Stimulated activated CD4-positive, alpha-beta T cell treated with anti-CD3 and anti-CD28 coated beads, Interleukin-2, amount 100 ng/mL, for 48 hours (primary cell): ENCODE results near the gene ZDHHC8.

Experiments
- DNase-seq, 2 donors: peaks; one replicate each; pipeline ENCODE4 v3.0.0-alpha.2; 2020

ZDHHC8 gene

GRCh38 chr22:20164863-20165262 is 33.3 kb downstream of the ZDHHC8 start:
- no peak for DNase-seq

DNA sequence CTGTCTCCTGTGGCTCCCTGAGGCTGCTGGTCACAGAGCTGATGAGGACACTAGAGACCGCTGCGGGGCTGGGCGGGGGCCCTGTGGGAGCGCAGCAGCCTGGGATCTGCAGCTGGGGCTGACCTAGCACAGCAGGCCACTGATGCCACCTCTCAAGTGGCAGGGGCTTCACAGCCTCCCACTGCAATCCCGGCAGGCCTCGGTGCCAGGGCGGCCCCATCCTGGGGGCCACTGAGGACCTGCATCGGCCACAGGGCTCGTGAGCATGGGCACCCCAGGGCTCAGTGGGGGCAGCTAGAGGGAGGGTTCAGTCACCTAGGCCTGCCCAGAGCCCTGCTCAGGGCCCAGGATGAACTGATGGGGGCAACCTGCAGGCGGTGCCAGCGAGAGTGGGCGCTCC is 33.8 kb downstream of the ZDHHC8 start:
- DNase-seq = no peak

- DNase-seq = no peak
Measured at GRCh38 chr22:20165913-20166312, 34.3 kb downstream of the ZDHHC8 start.

DNA sequence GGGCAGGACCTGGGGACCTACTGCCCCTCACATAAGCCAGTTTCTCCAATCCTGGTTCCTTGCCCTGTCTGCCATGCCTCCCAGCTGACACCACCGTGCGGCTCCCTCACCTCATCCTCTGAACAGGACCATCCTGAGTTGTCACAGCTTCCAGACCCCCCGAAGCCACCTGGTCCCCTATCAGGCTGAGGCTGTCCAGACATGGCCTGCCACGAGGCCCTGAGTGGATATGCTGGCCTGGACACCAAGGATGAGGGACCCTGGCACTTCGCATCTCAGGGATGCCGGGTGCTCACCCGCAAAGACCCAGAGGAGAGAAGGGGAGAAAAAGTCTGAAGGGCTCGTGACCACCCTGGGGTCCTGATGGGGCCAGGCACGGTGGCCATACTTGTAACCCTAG is 35.1 kb downstream of the ZDHHC8 start:
- DNase-seq = no peak

- no peak for DNase-seq
Measured at GRCh38 chr22:20167643-20168322, 36.2 kb downstream of the ZDHHC8 start.

DNA sequence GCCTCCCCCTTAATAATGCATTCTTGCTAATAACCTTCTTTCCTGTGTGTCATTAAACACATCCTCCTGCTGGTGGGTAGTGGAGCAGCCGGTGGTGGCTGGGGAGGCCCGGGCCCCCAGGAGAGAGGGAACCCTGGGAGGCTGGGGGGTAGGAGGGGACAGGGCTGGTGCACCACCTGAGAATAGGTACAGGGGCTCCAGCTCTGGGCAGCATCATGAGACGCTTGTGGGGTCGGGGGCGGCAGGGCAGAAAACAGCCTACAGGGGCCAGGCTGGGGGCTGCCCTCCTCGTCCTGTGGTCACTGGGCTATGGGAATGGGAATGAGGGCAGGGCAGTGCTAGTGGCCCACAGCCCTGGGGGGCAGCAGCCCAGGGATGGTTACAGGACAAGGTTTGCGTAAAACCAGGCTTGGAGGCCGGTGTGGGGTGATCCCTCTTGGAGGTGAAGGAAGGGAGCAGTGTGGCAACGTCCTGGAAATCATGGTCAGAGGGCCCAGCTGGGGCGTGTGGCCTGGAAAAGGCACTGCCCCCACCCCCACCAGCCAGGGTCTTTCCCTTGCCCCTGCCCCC is 37.7 kb downstream of the ZDHHC8 start:
- no peak for DNase-seq

DNA sequence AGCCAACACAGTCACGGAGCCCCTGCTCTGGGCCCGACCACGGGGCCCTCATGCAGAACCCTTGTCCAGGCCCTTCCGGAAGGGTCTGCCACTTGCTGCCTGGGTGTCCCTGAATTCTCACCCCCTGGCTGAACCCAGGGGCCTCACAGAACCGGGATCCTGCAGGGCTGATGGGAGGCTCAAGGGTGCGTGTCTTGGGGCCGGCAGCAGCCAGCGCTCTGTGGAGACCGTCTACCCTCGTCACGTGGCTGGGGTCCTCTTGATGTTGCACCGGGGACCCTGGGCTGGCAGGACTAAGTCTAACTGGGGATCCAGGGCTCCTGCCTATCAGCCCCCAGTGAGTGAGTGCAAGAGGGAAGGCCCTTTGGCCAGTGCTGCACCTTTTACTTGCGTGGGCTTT is 38.6 kb downstream of the ZDHHC8 start:
- DNase-seq = no peak

- DNase-seq = no peak
Measured at GRCh38 chr22:20171288-20172140, 39.9 kb downstream of the ZDHHC8 start.

GRCh38 chr22:20172141-20172613 is 40.6 kb downstream of the ZDHHC8 start:
- no peak for DNase-seq

GRCh38 chr22:20173246-20173645 is 41.6 kb downstream of the ZDHHC8 start:
- no peak for DNase-seq

- DNase-seq = no peak
Measured at GRCh38 chr22:20173772-20174171, 42.2 kb downstream of the ZDHHC8 start.

DNA sequence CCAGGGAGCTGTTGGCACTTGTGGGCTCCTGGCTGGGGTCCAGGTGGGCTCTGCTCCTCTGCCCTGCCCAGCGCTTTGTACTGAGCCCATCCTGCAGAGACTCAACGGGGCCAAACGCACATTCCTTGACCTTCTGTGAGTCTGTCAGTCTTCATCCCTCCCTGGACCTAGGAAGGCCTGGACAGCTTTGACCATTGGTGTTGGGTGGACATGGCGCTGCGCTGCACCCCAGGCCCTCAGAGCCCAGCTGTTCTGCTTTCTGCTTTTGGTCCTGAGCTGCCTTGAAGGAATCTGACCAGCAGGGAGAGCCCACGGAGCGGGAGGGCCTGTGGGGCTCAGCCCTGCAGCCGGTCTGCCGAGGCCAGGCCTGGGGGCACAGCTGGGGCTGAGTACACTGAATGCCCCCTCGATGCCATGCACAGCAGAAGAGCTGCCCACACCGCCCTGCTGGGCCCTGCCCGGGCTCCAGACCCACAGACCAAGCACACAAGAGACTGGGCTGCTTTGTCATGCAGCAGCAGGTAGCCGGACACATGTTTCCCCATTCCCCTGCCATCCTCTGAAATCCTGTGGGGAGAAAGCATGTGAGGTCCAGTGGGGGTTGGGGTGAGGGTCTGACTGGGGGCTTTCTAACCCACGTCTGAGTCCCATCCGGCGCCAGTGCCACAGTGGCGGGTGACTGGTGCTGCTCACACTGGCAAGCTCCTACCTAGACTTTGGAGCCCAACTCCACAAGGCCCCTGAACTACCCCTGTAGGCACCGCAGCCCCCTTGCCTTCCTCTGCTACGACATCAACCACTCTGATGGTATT is 43.4 kb downstream of the ZDHHC8 start:
- DNase-seq = no peak

DNA sequence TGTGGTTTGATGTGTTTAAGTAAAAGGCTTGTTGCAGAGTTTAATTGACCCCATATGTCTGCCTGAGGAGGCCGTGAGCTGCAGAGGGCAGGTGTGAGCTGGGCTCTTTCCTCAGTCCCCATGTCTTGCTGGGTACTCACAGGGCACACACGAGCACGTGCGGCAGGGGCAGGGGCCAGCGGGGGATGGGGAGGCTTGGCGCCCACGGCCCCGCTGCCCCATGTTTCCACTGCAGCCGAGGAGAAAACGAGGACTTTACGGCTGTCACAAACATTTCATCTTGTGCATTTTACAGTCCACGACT is 43.9 kb downstream of the ZDHHC8 start:
- no peak for DNase-seq

DNA sequence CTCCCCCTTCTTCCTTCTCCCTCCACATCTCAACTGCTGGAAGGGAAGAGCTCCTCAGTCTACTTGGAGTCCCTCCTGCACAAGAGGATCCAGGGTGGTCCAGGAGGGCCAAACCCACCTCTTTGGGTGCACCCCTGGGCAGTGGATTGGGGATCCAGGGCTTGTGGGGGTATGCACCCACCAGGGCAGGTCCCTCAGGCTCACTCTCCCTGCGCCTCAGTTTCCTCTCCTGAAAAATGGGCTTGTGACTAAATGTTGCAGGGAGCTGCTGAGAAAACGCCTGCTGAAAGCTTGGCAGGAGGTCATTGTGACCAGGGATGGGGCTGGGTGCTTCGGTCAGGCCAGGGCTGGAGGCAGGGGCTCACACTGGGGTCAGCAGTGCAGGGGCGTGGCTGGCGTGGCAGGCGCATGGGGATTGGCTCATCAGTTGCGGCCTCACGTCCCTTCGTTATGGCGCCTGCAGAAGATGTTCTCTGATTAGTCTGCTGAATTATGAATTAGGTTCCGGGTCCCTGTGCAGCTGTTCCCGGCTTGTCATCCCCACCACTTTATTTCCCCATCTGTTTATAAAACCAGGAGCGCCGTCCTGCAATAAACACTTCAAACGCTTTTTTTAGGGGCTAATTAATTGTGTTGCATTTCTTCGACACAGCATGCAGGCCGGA is 44.9 kb downstream of the ZDHHC8 start:
- no peak for DNase-seq

GRCh38 chr22:20177217-20177911 is 45.8 kb downstream of the ZDHHC8 start:
- DNase-seq = no peak

DNA sequence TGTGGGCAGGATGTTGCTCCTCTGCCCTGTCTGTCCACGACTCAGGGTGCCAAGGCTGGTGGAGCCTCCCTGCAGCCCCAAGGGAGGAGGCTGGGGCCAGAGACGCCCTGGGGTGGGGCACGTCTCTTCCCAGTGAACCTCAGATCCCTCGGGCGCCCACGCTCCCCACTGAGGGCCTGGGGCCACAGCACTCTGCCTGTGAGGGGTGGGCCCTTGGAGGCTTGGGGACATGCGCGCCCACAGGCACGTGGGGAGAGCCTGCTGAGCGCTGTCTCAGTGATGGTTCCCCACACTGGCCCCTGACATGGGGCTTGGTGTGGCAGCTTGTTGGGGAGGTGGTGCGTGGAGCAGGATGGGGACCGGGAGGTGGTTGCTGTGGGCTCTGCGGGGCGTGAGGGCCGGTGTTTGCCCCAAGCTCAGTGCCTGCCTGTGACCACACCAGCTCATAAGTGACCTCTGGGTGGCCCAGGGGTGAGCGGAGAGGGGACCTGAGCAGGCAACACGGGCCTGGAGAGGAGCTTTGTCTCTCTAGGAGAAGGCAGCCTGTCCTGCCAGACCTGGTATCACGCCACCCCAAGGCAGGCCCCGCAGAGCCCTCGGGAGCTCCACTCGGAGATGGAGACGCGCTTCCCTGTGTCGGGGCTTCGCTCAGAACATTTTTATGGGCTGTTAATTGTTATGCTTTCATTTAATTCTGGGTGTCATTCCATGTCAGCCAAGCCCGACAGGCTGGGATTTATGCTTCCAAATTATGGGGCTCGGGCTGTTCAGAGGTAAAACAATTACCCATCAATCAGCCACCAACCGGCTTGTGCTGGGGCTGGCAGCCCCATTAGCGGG is 46.7 kb downstream of the ZDHHC8 start:
- no peak for DNase-seq

GRCh38 chr22:20178915-20179227 is 47.3 kb downstream of the ZDHHC8 start:
- DNase-seq = no peak

DNA sequence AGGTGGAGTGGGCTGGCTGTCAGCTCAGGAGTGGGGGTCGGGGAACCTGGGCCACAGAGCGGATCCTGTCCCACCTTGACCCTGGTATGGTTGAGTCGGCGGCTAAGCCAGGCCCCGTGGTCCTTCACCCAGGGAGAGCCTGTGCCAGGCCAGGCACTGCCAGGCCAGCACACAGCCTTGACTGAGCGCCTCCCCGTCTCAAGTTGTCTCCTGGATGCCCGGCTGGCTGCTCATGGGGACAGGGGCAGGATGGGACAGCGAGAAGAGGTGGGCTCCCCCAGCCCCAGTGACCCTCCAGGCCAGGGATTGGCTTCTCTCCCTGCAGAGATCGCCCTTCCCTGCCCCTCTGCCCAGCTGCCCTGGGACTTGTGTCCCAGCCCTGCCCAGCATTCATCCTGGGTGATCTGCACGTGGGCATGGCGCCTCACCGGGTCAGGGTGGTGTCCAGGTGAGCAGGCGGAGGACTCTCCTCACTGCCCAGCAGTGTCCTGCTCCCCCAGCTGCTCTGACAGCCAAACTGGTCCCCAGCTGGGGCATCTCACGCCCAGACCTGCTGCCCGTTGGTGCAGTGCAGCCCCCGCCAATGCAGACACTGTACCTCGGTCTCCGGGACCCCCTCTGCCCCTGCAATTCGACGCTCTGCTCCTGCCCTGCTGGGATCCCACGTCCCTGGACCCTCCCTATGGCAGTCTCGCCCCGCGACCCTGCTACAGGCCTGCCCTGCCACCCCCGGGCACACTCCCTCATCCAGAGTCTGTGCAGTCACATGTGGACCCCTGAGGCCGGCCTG is 48.0 kb downstream of the ZDHHC8 start:
- DNase-seq = no peak

- no peak for DNase-seq
Measured at GRCh38 chr22:20180245-20180630, 48.6 kb downstream of the ZDHHC8 start.

- no peak for DNase-seq
Measured at GRCh38 chr22:20180640-20181039, 49.0 kb downstream of the ZDHHC8 start.
